ENCODE results near the gene SLAMF9.

SLAMF9 gene

GRCh38 chr1:159974350-159974965, 20.4 kb upstream of the SLAMF9 start:
- DNase-seq = no peak

DNA sequence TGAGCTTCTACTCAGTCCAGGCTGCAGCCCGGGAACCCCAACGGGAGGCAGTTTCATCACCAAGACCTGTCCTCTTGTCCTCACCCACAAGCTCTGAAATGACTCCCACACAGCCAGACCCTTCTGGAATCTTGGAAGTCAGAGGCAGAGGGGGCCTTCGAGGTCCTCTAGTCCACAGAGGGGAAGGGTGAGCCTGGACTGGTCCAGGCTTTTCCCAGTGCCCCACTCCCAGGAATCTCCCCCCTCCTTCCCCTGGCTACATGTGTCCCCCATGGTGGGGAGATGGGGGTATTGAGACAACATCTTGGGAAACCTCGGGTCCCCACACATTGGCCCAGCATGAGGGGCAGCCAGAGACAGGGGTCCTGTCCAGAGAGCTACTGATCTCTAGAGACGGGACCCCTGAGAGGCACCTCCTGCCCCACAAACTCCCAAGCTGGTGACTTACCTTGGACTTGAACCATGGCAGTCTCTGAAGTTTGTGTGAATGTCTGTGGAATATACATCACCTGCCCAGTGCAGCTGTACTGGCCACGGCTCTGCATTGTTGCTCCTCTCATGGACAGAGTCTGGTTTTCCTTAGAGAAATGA, 19.4 kb upstream of the SLAMF9 start:
- no peak for DNase-seq

DNA sequence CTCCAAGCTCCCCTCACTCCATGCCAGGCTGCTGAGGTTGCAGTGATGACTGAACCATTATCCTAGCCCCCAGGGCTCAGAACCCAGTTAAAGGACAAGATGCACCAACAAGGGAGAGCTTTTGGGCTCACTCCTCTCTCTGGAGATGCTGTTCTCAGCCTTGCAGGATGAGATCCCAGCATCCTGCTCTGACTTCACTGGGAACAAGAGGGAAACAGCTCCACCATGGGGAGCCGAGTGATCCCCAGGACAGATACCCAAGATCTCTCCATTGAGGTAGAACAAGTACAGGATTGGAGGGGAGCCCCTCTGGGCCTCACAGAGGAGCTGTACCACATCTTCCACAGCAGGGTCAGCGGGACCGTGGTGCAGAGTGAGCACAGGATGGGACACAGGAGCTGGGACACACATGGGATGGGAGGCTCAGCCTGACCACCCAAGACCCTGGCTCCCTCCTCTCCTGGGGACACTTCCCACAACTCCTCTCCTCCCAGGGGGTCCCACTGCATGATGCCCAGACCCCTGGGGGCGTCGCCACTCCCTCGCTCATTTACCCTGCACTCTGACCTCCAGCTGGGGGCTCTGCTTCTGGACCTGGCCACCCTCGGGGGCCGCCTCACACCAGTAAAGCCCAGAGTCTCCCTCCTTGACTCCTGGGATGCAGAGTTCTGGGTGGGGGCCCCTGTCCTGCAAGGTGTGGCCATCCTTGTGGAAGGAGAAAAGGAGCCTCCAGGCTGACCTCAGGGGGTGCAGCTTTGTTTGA, 18.6 kb upstream of the SLAMF9 start:
- DNase-seq = no peak

- no peak for DNase-seq
Observed at GRCh38 chr1:159970932-159971342, 16.9 kb upstream of the SLAMF9 start.

DNA sequence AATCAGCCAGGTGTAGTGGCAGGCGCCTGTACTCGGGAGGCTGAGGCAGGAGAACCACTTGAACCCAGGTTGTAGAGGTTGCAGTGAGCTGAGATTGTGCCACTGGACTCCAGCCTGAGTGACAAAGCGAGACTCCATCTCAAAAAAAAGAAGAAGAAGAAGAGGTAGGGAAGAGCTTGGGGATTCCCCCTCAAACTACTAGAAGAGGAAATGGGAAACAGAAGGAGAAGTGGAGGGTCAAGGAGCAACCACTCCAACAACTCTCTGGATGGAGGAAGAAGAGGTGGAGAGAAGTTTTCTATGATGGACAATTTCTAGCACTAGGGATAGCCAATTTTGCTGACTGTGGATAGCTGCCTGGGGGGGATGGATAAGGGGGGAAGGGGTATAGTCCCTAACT, 14.9 kb upstream of the SLAMF9 start:
- DNase-seq = no peak

- DNase-seq = no peak
Observed at GRCh38 chr1:159965263-159965662, 11.2 kb upstream of the SLAMF9 start.

DNA sequence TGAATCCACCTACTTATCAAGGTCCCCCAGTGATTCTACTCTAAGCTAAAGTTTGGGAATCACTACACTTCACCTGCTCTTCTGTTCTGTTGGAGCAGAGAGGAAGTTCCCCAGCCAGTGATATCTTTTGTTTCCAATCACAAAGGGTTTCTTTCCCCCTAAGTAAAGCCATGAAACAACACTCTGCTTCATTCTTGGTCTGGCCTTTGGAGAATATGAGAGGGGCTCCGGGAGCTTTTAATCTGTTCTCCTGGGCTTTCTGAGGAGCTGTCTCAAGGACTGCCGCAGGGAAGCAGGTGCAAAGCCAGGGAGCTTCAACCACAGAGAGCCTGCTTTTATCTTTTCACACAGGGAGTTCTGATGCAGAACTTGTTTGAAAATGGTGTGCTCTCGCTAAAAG, 10.1 kb upstream of the SLAMF9 start:
- DNase-seq = no peak

- DNase-seq = no peak
Observed at GRCh38 chr1:159962176-159962575, 8.1 kb upstream of the SLAMF9 start.

DNA sequence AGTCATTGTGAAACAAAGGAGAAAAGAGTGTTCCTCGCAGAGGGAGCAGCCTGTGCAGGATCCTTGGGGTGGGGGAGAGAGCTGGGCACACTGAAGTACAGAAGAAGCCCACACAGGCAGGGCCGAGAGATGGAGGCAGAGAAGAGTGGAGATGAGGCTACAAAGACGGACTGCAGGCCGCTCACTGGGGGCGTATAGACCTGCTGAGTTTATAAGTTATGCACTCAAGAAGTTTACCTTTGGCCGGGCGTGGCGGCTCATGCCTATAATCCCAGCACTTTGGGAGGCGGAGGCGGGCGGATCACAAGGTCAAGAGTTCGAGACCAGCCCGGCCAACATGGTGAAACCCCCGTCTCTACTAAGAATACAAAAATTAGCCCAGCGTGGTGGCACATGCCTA, 7.6 kb upstream of the SLAMF9 start:
- no peak for DNase-seq

GRCh38 chr1:159960721-159961381, 6.8 kb upstream of the SLAMF9 start:
- DNase-seq = no peak

GRCh38 chr1:159959451-159959850, 5.4 kb upstream of the SLAMF9 start:
- no peak for DNase-seq

DNA sequence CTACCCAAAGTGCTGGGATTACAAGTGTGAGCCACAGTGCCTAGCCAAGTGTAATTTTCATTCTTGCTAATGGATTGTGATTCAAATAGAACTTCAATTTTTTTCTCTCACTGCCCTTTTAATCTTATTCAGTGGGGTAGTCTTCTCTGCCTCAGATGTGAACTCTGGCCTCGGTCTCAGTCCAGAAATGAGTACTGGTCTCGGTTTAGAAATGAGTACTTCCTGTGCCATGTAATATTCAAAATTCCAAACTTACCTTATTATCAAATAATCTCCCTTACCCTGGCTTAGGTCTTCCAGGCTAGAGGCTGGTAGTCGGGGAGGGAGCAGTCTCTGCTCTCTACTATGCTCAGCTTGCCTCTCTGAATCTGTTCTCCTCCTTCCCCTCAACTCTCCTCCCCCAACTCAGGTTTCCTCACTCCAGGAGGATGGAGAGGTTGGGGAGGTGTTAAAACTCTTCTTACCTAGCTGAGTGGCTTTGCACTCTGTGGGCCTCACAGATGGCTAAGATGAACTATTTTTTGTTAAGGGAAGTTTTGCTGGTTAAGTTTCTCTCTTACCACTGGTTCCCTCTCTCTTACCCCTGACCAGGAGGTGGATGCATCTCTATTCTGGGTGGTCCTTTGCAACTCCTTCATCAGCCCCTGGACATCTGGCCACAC, 4.8 kb upstream of the SLAMF9 start:
- no peak for DNase-seq

GRCh38 chr1:159957824-159958268, 3.8 kb upstream of the SLAMF9 start:
- no peak for DNase-seq

DNA sequence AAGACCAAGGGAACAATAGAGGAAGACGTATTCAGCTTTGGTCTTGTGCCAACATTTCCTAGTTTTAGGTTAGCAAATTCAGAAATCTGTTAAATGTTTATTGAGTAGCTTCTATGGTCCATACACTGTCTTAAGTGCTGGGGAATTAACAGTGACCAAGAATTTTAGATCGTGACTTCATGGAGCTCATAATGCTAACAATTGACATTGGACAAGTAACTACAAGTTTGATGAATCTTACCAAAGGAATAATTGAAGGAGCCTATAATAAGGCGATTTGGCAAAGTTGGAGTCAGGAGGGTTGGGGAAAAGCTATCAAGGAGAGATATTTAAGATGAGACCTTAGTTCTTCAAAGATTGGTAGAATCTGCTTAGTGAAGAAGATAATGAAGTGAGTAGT, 1.4 kb upstream of the SLAMF9 start:
- DNase-seq = no peak

GRCh38 chr1:159952932-159953331, 1.1 kb downstream of the SLAMF9 start:
- DNase-seq = no peak

DNA sequence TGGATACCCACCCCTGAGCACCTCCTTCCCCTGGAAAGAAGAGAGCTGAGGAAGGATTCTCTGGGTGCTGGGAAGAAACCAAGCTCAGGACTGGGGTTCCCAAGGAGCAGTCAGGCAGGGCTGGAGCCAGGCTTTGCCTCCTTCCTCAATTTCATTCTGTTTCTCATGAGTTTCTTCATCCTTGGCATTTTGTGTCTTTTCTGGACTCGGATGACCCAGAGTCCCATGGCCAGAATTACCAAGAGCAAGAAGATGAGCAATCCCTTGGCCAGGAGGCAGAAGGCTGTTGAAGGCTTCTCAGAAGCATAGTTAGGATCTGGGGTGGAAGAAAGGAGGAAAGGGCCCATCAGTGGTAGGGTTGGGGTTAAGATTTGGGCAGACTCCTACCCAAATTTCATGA, 2.5 kb downstream of the SLAMF9 start:
- no peak for DNase-seq

DNA sequence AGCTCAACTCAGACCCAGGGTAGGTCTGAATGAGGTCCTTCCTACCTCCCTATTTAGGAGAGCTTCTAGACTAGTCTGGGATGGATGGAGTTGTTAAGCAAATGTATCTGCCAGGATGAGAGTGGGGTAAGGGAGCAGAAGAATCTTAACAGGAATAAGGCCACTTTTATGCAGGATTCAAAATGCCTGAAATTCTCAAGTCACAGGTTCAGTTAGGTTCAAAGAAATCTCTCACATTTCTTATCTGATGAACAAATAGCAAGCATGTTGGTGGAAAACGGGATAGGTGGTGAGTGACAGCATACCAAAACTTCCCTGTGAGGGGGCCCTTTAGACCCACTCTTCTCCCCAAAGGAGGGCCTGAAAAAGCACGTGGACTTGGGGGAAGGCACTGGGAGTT, 3.0 kb downstream of the SLAMF9 start:
- no peak for DNase-seq

DNA sequence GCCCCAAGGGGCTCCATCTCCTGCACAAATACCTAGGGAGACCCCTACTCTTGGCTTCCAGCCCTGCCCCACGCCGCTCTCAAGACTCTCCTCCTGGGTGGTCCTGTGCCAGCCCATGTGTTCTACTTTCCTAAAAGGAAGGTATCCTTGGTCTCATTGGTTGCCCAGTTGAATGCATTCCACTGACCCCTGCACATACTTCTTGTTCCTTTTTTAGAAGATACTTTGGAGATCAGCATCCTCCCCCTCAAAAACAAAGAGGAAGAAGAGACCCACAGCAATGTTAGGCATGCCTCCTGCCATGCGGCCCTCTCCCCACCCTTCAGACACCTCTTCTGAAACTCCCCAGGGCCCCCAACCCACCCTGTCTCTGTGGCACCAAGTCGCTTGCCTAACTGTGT, 4.1 kb downstream of the SLAMF9 start:
- DNase-seq = no peak

DNA sequence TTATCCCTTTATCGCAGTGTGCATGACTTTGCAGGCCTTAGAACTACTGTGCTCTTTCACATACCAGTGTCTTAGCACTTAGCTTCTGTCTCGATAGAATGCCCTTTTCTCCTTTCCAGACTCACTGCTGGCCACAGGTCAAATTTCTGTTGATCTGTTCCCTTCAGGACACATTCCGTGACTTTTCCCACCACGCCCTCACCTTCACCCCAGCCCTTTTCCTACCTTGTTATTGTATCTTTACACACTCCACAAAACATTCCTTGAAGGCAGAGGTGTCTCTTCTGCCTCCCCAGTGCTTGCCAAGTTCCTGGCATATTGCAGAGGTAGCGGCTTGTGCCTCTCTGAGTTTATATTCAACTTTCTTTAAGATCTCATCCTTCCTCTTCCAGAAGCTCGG, 4.9 kb downstream of the SLAMF9 start:
- DNase-seq = no peak

GRCh38 chr1:159947942-159948341, 6.1 kb downstream of the SLAMF9 start:
- DNase-seq = no peak

DNA sequence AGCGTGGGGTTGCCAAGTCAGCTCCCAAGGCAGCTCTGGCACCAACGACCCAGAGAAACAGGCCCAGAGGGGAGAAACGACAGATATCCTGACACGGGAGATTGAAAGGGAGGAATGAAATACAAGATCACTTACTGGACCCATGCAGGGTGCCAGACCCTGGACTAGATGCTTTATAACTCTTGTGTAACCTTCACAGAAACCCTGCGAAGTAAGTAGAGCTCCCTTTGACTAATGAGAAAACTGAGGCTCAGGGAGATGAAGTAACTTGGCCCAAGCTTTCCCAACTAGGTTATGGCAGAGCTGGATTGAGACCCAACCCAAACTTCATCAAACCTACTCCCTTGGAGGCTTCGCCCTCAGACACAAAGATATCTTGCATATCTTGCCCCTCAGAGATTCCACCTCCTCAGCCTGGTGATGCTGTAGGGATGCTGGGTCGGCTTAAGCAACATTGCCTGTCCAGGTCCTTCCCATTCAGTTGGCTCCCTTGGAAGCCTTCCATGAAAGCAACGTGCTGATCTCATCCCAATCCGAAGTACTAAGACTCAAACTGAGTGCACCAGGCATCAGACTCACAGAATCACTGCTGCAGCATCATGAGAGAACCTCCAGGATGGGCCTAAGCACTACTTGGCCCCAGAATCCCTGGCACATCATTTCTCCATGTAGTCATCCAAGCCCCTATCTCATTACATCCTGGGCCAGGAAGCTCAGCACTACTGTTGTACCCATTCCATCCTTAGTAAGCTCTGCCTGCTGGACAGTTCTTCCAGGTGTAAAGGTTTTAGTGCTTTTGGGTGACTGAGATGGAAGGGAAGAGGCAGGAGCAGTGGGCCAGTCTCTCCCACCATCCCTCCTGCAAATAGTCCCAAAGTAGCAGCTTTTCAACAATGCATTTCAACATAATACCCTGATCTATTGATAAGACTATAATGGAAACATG, 7.5 kb downstream of the SLAMF9 start:
- no peak for DNase-seq
